Cerebellar cortex (tissue), 1 donor: ENCODE measurements around the gene EFNA5.

Experiments
- DNase-seq: peaks from one replicate; pipeline ENCODE4 v3.0.0-alpha.2; 2015; ENCODE audit warnings: low spot score

The EFNA5 gene

GRCh38 chr5:107639990-107640389 is 30.7 kb downstream of the EFNA5 start:
- no peak for DNase-seq

DNA sequence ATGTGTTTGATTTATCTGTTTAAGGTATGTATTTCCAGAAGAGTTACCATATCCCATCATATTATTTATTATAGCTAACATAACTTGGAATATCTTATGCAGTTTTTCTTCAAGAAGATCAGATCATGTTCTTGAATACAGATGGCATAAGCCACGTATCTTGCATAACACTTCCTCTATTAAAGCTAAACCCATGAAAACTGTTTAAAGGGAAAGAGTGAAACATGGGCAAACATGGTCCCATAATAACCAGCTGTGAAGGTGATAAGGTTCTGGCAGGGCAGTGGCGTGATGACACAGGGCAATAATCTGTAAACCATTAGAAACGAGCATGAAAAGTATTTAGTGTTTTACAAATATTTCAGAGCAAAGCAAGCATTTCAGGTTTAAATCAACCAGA is 34.2 kb downstream of the EFNA5 start:
- DNase-seq = no peak

- DNase-seq = no peak
Observed at GRCh38 chr5:107636068-107636467, 34.7 kb downstream of the EFNA5 start.

- no peak for DNase-seq
Observed at GRCh38 chr5:107634981-107635848, 35.5 kb downstream of the EFNA5 start.

DNA sequence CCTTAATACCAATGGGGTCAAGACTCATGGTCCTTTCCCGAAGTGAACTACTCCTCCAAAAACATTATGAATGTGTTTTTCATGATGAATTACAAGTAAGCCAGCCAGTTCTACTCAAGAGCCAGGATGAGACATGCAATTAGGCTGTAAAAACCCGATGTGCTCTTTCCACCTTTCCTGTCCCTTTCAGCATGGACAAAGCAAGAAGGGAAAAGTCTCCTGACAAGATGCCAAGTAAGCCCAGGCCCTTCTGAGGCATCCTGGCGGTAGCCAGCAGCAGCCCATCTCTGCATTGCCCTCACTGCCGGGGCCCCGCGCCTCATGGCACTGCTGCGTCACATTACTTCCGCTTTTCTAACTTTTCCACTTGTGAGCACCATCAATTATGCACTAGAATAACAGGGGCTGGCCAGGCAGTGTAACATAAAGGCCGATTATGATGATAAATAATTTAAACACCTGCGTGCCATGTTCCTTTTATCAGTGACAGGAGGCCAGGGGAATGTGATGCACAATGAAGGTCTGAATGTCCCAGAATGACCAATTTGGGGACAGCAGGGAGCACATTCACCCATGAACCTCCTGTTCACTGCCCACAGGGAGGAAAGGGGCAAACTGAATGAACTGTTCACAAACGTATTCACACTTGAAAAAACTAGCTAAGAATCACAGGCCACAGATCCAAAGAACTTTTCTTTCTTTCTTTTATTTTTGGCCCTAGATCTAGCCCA is 37.4 kb downstream of the EFNA5 start:
- DNase-seq = no peak

GRCh38 chr5:107631805-107632362 is 38.9 kb downstream of the EFNA5 start:
- DNase-seq = no peak

- DNase-seq = no peak
Observed at GRCh38 chr5:107630184-107630583, 40.6 kb downstream of the EFNA5 start.

DNA sequence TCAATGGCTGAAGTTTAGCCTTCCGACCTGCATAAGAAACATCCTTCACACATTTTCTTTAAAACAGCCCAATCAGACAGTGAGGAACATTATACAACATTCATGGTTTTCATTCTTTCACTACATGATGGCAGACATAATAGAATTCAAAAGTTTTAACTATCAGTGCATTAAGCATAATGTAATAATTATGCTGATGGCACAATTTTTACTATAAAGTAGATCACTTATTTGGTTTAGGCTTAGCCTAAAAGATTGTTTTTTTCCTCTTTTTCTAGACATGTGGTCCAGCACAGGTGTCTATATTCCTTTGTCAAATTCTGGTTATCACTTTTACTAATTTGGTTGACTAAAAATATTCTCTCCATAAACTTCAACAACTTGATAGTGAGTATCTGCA is 46.5 kb downstream of the EFNA5 start:
- no peak for DNase-seq

DNA sequence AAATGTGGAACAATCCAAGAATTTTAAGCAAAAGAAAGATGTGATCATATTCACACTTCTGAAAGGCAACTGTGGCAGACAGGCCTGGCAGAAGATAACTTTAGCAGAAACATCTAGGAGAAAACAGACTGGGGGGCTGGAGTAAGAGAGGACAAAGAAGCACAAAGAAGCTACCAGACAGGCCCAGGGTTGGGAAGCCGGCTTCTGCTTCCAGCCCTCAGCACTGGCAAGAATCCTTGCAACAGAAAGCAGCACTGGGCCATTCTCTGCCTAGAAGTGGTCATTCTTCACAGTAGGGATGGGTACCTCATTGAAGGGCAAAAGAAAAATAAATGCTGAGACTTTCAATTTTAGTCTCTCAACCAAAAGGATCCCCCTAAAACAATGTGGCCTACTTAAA is 49.6 kb downstream of the EFNA5 start:
- DNase-seq = no peak

DNA sequence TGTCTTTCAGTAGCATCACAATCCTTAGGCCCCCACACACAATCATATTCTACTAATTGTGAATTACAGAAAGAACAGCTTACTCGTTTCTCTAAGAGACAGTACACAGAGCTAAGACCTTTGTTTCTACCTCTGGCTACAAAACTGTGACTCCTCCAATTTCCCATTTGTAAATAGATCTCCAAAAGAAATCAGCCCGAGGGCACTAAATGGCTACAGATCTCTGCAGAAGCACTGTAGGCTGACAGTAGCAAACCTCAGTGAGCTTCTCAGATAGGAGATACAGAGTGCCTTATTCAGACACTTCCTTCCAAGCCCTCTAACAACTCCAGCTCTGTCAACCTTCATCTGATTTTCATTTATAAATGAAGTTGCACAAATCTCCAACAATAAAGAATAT is 51.0 kb downstream of the EFNA5 start:
- no peak for DNase-seq

GRCh38 chr5:107618242-107618641 is 52.5 kb downstream of the EFNA5 start:
- no peak for DNase-seq

DNA sequence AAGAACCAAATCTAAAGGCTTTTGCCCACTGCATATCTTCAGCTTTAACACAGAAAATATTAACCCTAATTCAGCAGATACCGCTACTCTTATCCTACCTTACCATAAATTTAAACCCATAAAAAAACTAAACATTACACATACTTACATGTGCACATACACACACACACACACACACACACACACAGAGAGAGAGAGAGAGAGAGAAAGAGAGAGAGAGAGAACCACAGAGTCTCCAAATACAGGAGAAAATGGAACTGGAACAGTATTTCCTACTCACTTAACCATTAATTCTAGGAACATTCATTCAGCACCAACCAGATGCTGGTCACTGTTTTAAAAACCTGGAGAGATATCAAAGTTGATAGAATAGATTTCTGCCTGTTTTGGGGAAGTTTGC is 53.7 kb downstream of the EFNA5 start:
- no peak for DNase-seq

DNA sequence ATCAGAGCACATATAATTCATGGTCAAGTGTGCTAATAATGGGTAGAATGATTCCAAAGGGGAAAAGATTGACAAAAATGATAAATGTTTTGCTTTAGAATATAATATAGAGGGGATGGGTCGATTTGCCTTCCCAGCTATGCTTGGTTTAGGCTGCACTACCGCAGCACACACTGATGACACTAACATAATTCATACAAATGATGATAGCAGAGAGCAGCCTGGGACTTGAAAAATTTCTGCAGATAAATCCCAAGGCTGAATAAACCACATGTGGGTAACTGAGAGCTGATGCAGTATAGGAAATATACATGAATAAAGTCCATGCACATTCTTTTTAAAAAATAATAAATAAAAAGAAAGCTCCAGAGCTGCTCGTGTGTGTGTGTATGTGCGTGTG is 54.5 kb downstream of the EFNA5 start:
- no peak for DNase-seq

DNA sequence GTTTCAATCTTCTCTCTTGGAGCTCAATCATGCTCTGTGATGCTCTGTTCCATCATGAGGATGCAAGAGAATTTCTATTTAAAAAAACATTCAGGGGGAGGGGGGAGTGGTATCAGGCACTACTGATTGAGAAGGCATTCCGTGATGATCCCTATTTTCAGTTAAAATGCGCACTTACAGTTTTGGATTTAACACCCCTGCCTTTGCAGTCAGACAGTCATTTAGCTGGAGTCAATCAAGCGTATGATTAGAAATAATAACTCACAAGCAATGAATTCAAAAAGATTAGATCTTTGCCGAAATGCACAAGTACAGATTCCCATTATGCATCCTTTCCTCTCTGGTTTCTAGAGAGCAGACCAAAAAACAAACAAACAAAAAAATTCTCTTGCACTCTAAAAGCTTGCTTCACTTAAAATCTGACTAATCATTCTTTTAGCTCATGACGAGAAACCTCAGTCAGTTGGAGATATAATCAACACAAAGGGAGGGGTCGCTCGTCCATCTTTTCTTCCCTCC is 55.4 kb downstream of the EFNA5 start:
- DNase-seq = no peak

DNA sequence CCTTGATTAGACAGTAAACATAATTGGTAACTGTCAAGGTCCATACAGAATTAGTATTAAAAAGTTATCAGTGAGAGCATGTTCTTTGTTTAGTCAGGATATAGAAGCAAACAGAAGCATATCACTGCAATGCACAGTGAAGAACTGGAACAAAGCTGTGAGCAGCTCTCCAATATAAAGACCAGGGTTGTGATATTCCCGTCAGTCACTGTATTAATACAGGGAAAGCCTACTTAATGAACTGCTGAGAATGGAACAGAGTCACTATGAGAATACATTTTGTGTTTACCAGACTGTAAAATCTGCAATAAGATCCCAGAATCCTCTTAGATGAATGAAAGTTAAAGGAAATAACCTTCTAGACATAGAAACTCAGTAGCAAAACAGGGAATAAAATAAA is 58.2 kb downstream of the EFNA5 start:
- DNase-seq = no peak

DNA sequence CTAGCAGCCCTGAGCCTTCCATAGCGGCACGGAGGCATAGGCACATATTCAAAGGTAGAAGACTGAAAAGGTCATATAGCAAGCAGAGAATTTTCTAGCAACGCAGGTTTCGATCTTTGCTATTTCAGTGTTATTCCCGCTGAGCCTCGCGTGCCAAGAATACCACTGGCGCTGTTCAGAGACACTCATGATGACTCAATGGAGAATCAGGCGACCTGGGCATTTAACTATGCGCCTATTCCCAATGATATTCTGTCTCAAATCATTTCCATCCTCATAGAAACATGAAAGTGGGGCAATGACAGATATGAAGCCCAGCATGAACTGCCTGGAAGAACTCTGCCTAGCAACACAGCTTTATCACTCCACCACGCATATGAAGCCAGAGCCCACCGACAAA is 59.9 kb downstream of the EFNA5 start:
- no peak for DNase-seq

GRCh38 chr5:107607671-107608345 is 62.9 kb downstream of the EFNA5 start:
- DNase-seq = peak; percentile 61

- DNase-seq = no peak
Observed at GRCh38 chr5:107607196-107607595, 63.5 kb downstream of the EFNA5 start.

- DNase-seq = no peak
Observed at GRCh38 chr5:107605596-107606125, 65.1 kb downstream of the EFNA5 start.

DNA sequence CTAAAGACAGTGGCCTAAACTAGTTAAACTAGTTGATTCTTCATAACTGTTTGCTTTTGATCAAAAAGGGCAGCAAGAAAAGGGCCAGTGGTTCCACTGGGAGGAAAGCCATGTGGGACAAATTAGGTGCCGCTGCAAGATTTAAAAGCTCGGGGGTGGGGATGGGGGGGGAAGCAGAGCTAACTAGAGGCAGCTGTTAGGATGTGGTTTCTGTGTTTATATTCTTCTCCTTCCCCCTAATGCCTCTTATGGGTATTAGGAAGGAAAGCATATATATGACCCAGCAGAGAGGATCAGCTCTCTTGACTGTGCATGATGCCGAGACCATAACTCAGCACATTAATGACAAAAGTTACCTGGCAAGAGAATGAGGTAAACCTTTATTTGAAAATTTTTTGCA is 65.7 kb downstream of the EFNA5 start:
- no peak for DNase-seq

- no peak for DNase-seq
Observed at GRCh38 chr5:107604146-107604910, 66.4 kb downstream of the EFNA5 start.
